ENCODE measurements around the gene GPHN. TPM values are rescaled to one million over a fixed set of nuclear protein-coding genes. Genes with fewer than 3 reads are reported as not detected.

GPHN gene
- polyA plus RNA-seq, 2 of the 4 experiments (the other 2 are of a cell fraction): 12.7 to 15.5 TPM

GRCh38 chr14:66487164-66487563 lies 20.8 kb upstream of the GPHN start:
- ATAC-seq: no peak
- DNase-seq (ENCODE audit: low read depth in 1 of 2, low spot score in 1 of 2): no peak
- TF ChIP-seq HOXA7 (CRISPR knock-in tag; IDR thresholded peaks at IDR 0.05) (no peak), USF2 (IDR thresholded peaks at IDR 0.05) (no peak), POLR2AphosphoS2 (conservative IDR thresholded peaks at IDR 0.05; ENCODE audit: low read length) (no peak), FOXS1 (CRISPR knock-in tag; IDR thresholded peaks at IDR 0.05) (no peak), NR3C1 (IDR thresholded peaks at IDR 0.05) (no peak), CBX2 (IDR thresholded peaks at IDR 0.05; ENCODE audit: borderline replicate concordance, low read depth) (no peak), MAFK (IDR thresholded peaks at IDR 0.05; ENCODE audit: partially characterized antibody) (no peak), GATA3 (IDR thresholded peaks at IDR 0.05; ENCODE audit: borderline replicate concordance) (no peak), CHD4 (IDR thresholded peaks at IDR 0.05; ENCODE audit: borderline replicate concordance) (no peak), RNF2 (IDR thresholded peaks at IDR 0.05; ENCODE audit: borderline replicate concordance, low read depth) (no peak), BCL3 (IDR thresholded peaks at IDR 0.05) (no peak), HDAC2 (IDR thresholded peaks at IDR 0.05) (no peak), E2F6 (IDR thresholded peaks at IDR 0.05; ENCODE audit: borderline replicate concordance, low read depth) (no peak), ESRRA (IDR thresholded peaks at IDR 0.05; ENCODE audit: borderline replicate concordance, low read length) (no peak), EP300 (IDR thresholded peaks at IDR 0.05) (no peak), KDM5A (IDR thresholded peaks at IDR 0.05) (no peak), PHF8 (IDR thresholded peaks at IDR 0.05; ENCODE audit: borderline replicate concordance, low read depth) (no peak)
- TF ChIP-seq, protein P1, sequence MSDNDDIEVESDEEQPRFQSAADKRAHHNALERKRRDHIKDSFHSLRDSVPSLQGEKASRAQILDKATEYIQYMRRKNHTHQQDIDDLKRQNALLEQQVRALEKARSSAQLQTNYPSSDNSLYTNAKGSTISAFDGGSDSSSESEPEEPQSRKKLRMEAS (IDR thresholded peaks at IDR 0.05): no peak
- TF ChIP-seq, protein P2, sequence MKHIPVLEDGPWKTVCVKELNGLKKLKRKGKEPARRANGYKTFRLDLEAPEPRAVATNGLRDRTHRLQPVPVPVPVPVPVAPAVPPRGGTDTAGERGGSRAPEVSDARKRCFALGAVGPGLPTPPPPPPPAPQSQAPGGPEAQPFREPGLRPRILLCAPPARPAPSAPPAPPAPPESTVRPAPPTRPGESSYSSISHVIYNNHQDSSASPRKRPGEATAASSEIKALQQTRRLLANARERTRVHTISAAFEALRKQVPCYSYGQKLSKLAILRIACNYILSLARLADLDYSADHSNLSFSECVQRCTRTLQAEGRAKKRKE (CRISPR knock-in tag; IDR thresholded peaks at IDR 0.05; ENCODE audit: low read depth): no peak
- TF ChIP-seq, protein P3, sequence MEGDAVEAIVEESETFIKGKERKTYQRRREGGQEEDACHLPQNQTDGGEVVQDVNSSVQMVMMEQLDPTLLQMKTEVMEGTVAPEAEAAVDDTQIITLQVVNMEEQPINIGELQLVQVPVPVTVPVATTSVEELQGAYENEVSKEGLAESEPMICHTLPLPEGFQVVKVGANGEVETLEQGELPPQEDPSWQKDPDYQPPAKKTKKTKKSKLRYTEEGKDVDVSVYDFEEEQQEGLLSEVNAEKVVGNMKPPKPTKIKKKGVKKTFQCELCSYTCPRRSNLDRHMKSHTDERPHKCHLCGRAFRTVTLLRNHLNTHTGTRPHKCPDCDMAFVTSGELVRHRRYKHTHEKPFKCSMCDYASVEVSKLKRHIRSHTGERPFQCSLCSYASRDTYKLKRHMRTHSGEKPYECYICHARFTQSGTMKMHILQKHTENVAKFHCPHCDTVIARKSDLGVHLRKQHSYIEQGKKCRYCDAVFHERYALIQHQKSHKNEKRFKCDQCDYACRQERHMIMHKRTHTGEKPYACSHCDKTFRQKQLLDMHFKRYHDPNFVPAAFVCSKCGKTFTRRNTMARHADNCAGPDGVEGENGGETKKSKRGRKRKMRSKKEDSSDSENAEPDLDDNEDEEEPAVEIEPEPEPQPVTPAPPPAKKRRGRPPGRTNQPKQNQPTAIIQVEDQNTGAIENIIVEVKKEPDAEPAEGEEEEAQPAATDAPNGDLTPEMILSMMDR (IDR thresholded peaks at IDR 0.05): no peak
- ChIA-PET POLR2A (no interaction called here), CTCF (no interaction called here)
- WGBS (ENCODE audit: missing lambda C conversion rate): 14% methylated on average over 2 of the region's 2 CpGs
- Histone ChIP-seq H3K4me3 (no peak overlapping the region), H3K9me3 (no peaks in the 10 kb centered on the region), H3K4me1 (no peaks in the 10 kb centered on the region), H3K27ac (no peak overlapping the region), H3K4me2 (no peak overlapping the region)
- FAIRE-seq: no peak

GRCh38 chr14:66490143-66491111 lies 17.5 kb upstream of the GPHN start:
- FAIRE-seq (no peak), DNase-seq (ENCODE audit: low read depth in 1 of 2, low spot score in 1 of 2) (no peak), ATAC-seq (no peak)
- CTCF ChIA-PET: interaction anchor here (0.7 to 1.1 kb wide), 2 partner anchors 8 to 18 kb away, joined by 3 to 4 read pairs; partner anchors contain the start of gene GPHN
- Histone ChIP-seq H3K4me1 (no peaks in the 10 kb centered on the region), H3K27ac (no peak overlapping the region), H3K4me2 (no peak overlapping the region), H3K4me3 (no peak overlapping the region), H3K9me3 (no peaks in the 10 kb centered on the region)
- no peak for TF ChIP-seq NFE2L2 (conservative IDR thresholded peaks at IDR 0.05; ENCODE audit: low read length)
- no peak for TF ChIP-seq HOXA7 (CRISPR knock-in tag; IDR thresholded peaks at IDR 0.05)
- no peak for TF ChIP-seq CHD2 (IDR thresholded peaks at IDR 0.05; ENCODE audit: low read length, partially characterized antibody)
- no peak for TF ChIP-seq FOXS1 (CRISPR knock-in tag; IDR thresholded peaks at IDR 0.05)
- TF ChIP-seq NR3C1 (IDR thresholded peaks at IDR 0.05): no peak
- TF ChIP-seq, protein P2 (CRISPR knock-in tag; IDR thresholded peaks at IDR 0.05; ENCODE audit: low read depth): no peak
- TF ChIP-seq TP53 (CRISPR knock-in tag; IDR thresholded peaks at IDR 0.05): no peak
- TF ChIP-seq JUN (IDR thresholded peaks at IDR 0.05): no peak
- TF ChIP-seq HOXB5 (CRISPR knock-in tag; IDR thresholded peaks at IDR 0.05): no peak
- TF ChIP-seq NPAS2 (CRISPR knock-in tag; IDR thresholded peaks at IDR 0.05; ENCODE audit: borderline replicate concordance): no peak
- no peak for TF ChIP-seq RAD21 (conservative IDR thresholded peaks at IDR 0.05 in 1 of 2, IDR thresholded peaks at IDR 0.05 in 1 of 2)
- TF ChIP-seq MYC (IDR thresholded peaks at IDR 0.05; ENCODE audit: borderline replicate concordance, low read length): no peak
- TF ChIP-seq CBX8 (IDR thresholded peaks at IDR 0.05): no peak
- 22% methylated on average over 3 of the region's 3 CpGs for WGBS (ENCODE audit: missing lambda C conversion rate)
- POLR2A ChIA-PET: no interaction called here

Data from A549 (cell line).